CD4-positive, alpha-beta T cell treated with Interleukin-4 for 4 hours (primary cell): ENCODE measurements around the gene MAGI2.

ENCODE experiments used
- DNase-seq: peaks from one replicate; pipeline ENCODE4 v3.0.0-alpha.2; 2020

The MAGI2 gene

GRCh38 chr7:79453558-79454360 is at the start of gene MAGI2:
TSS of gene MAGI2 (minus strand) at chr7:79453667. CDS start at chr7:79453320, 347 bp downstream.
- DNase-seq = no peak

- DNase-seq = no peak
Measured at GRCh38 chr7:79502151-79502550, 48.7 kb upstream of the MAGI2 start.

GRCh38 chr7:79500759-79501158 is 47.3 kb upstream of the MAGI2 start:
- no peak for DNase-seq

GRCh38 chr7:79497728-79498127 is 44.3 kb upstream of the MAGI2 start:
- DNase-seq = no peak

- DNase-seq = no peak
Measured at GRCh38 chr7:79495544-79496272, 42.2 kb upstream of the MAGI2 start.

GRCh38 chr7:79494046-79494445 is 40.6 kb upstream of the MAGI2 start:
- no peak for DNase-seq

GRCh38 chr7:79489371-79489770 is 35.9 kb upstream of the MAGI2 start:
- no peak for DNase-seq

GRCh38 chr7:79478386-79478785 is 24.9 kb upstream of the MAGI2 start:
- no peak for DNase-seq

GRCh38 chr7:79475455-79475854 is 22.0 kb upstream of the MAGI2 start:
- DNase-seq = no peak

- no peak for DNase-seq
Measured at GRCh38 chr7:79471699-79472098, 18.2 kb upstream of the MAGI2 start.

GRCh38 chr7:79471283-79471682 is 17.8 kb upstream of the MAGI2 start:
- DNase-seq = no peak

GRCh38 chr7:79465551-79465950 is 12.1 kb upstream of the MAGI2 start:
- no peak for DNase-seq

- DNase-seq = no peak
Measured at GRCh38 chr7:79464051-79464450, 10.6 kb upstream of the MAGI2 start.

GRCh38 chr7:79462390-79462789 is 8.9 kb upstream of the MAGI2 start:
- DNase-seq = no peak

- no peak for DNase-seq
Measured at GRCh38 chr7:79461660-79462059, 8.2 kb upstream of the MAGI2 start.

GRCh38 chr7:79459381-79459780 is 5.9 kb upstream of the MAGI2 start:
- no peak for DNase-seq

GRCh38 chr7:79458796-79459195 is 5.3 kb upstream of the MAGI2 start:
- no peak for DNase-seq

- DNase-seq = no peak
Measured at GRCh38 chr7:79455173-79455790, 1.8 kb upstream of the MAGI2 start.

- DNase-seq = no peak
Measured at GRCh38 chr7:79454361-79454960, 994 bp upstream of the MAGI2 start.

GRCh38 chr7:79453266-79453557 is 255 bp downstream of the MAGI2 start:
- no peak for DNase-seq

GRCh38 chr7:79452495-79453265 is 787 bp downstream of the MAGI2 start:
- DNase-seq = no peak

GRCh38 chr7:79452032-79452494 is 1.4 kb downstream of the MAGI2 start:
- no peak for DNase-seq

GRCh38 chr7:79451580-79451979 is 1.9 kb downstream of the MAGI2 start:
- DNase-seq = no peak
